Breast epithelium (tissue), 3 donors: ENCODE measurements around the gene PEG3.

Experiments used
- CTCF ChIP-seq, 3 donors: fragments of 450-650 bp; IDR thresholded peaks; one replicate each; pipeline ENCODE4 v1.5.1; 2016 to 2017; ENCODE audit warnings: antibody characterized with exemption in 3 of 3, mild to moderate bottlenecking in 3 of 3, moderate library complexity in 3 of 3
- POLR2A ChIP-seq: fragments of 450-650 bp; IDR thresholded peaks from one replicate; pipeline ENCODE4 v1.6.1; 2016; ENCODE audit warnings: antibody characterized with exemption, mild to moderate bottlenecking, moderate library complexity

DNA sequence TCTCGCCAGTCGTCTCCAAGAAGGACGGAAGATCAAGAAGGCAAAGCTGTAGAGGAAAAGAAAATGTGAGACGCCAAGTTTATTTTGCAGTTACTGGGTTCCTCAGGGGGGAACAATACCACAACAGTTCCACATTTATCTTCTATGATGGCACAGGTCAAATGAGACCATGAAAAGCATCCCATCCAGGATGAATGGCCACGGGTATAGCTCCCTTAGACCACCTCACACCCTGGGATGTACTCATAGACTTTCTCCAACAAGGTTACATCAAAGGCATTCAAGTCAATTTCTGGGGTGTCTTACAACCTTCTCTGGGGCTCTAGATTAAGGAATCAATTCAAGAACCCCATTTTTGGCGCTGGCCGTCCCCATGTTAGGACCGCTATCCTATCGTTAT is 4.5 kb downstream of the PEG3 start:
- TF ChIP-seq CTCF (IDR thresholded peaks at IDR 0.05) (no peak), POLR2A (no peak)
